ENCODE data around the gene ZDHHC13. TPM values are rescaled to one million over a fixed set of nuclear protein-coding genes. Genes with fewer than 3 reads are reported as not detected.

The ZDHHC13 gene
- total RNA-seq, 2 experiments from 2014 or later, result 26.7 to 26.8 TPM

GRCh38 chr11:19187114-19187832 is 70.3 kb downstream of the ZDHHC13 start:
- ChIA-PET POLR2A (no interaction called here), CTCF (interaction anchor here (0.5 kb wide), 1 partner anchor 116 kb away, joined by 3 read pairs; no protein-coding TSS in a partner anchor)
- Mint-ChIP-seq H3K27me3 (no peaks in the 10 kb centered on the region), H3K4me3 (no peak overlapping the region), H3K27ac (no peak overlapping the region), H3K36me3 (ENCODE audit: low read depth) (no peaks in the 10 kb centered on the region), H3K4me1 (no peaks in the 10 kb centered on the region), H3K9me3 (no peaks in the 10 kb centered on the region)
- no peak for DNase-seq

GRCh38 chr11:19187833-19188258 is 70.9 kb downstream of the ZDHHC13 start:
- CTCF ChIA-PET, result no interaction called here
- Mint-ChIP-seq H3K36me3 (ENCODE audit: low read depth) (no peaks in the 10 kb centered on the region), H3K27ac (no peak overlapping the region), H3K4me1 (no peaks in the 10 kb centered on the region), H3K27me3 (no peaks in the 10 kb centered on the region), H3K4me3 (no peak overlapping the region), H3K9me3 (no peaks in the 10 kb centered on the region)
- DNase-seq, result no peak
- POLR2A ChIA-PET, result no interaction called here

DNA sequence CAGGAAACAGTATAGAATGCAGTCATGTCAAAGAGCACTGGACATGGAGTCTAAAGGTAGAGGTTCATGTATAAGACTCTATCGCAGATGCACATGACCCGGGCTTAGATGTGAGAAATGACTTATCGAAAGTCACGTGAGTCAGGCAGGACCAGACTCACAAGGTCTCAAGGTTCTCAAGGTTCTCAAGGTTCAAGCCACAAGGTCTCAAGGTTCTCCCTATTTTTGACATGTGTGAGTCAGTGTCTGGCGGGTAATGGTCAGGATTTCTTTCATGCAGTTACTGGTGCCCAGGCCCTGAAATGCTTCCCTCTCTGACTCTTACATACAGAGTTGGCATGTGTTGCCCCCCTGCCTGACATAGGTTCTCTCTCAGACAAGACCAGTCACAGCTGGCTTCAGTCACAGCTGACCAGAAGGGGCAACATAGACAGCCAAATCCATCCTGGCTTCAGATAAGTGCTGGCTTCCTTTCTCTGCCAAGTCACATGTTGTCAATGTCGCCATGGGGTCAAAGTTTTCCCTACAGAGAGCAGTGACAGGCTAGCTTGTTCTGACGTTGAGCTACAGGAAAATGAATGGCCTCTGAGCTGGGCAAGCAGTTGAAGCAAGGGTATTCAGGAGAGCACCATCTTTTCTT is 74.7 kb downstream of the ZDHHC13 start:
- H3K27me3 Mint-ChIP-seq, result no peaks in the 10 kb centered on the region
- H3K4me1 Mint-ChIP-seq, result no peaks in the 10 kb centered on the region
- no peaks in the 10 kb centered on the region for H3K36me3 Mint-ChIP-seq (ENCODE audit: low read depth)
- no peaks in the 10 kb centered on the region for H3K9me3 Mint-ChIP-seq
- H3K4me3 Mint-ChIP-seq, result no peak overlapping the region
- no peak for DNase-seq
- ChIA-PET POLR2A (no interaction called here), CTCF (no interaction called here)
- H3K27ac Mint-ChIP-seq, result no peak overlapping the region

DNA sequence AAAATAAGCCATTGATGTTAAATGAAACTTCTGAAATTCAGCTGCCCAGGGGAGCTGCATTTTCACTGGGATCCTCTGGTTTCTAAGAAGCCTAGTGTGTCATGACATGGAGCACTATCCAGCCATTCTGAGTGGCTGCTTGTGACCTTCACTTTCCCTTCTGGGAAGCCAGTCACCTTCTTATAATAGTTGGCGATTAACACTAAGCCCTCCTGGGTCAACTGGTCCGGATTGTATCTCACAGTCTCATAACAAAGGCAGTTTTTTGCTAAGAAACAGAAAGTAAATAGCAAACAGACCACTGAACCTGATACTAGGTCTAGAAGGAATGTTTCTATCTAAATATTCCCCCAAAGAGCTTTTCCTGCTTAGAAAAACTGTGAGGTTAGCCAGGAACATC is 76.9 kb downstream of the ZDHHC13 start:
- POLR2A ChIA-PET, result no interaction called here
- CTCF ChIA-PET, result interaction anchor here (1.3 kb wide), 1 partner anchor 65 kb away, joined by 3 read pairs; no protein-coding TSS in a partner anchor
- Mint-ChIP-seq H3K9me3 (no peaks in the 10 kb centered on the region), H3K4me1 (no peaks in the 10 kb centered on the region), H3K36me3 (ENCODE audit: low read depth) (no peaks in the 10 kb centered on the region), H3K27ac (no peak overlapping the region), H3K4me3 (no peak overlapping the region), H3K27me3 (no peaks in the 10 kb centered on the region)
- no peak for DNase-seq

GRCh38 chr11:19194620-19195308 is 77.8 kb downstream of the ZDHHC13 start:
- no peak for DNase-seq
- H3K27me3 Mint-ChIP-seq, result peaks cover 1% of the 10 kb centered on the region
- ChIA-PET POLR2A (no interaction called here), CTCF (interaction anchor here (1.3 kb wide), 1 partner anchor 65 kb away, joined by 3 read pairs; no protein-coding TSS in a partner anchor)
- H3K27ac Mint-ChIP-seq, result no peak overlapping the region
- no peak overlapping the region for H3K4me3 Mint-ChIP-seq
- H3K4me1 Mint-ChIP-seq, result no peaks in the 10 kb centered on the region
- no peaks in the 10 kb centered on the region for H3K9me3 Mint-ChIP-seq
- no peaks in the 10 kb centered on the region for H3K36me3 Mint-ChIP-seq (ENCODE audit: low read depth)

DNA sequence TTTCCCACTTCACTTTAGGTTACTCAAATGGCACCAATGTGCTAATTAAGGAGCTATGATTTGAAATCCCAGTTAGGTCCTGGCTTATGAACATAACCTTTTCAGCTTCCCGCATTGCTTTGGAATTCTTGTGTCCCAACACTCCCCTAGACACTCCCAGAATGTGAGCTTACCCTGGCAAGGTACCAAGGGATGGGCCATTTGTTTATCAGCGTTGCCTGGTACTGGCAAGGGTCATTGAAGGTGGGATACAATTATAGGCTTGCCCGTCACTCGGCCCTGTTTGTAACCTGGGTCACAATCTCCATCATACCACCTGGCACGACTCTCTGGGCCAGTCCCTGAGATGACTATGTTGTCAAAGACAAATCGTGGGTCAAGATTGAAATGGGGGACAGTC is 79.5 kb downstream of the ZDHHC13 start:
- Mint-ChIP-seq H3K4me1 (no peaks in the 10 kb centered on the region), H3K36me3 (ENCODE audit: low read depth) (no peaks in the 10 kb centered on the region), H3K4me3 (no peak overlapping the region), H3K9me3 (no peaks in the 10 kb centered on the region), H3K27me3 (peaks cover 9% of the 10 kb centered on the region), H3K27ac (no peak overlapping the region)
- POLR2A ChIA-PET, result no interaction called here
- CTCF ChIA-PET, result no interaction called here
- no peak for DNase-seq

GRCh38 chr11:19199048-19199447 is 82.1 kb downstream of the ZDHHC13 start:
- H3K27me3 Mint-ChIP-seq, result peaks cover 9% of the 10 kb centered on the region
- no peak overlapping the region for H3K4me3 Mint-ChIP-seq
- no peaks in the 10 kb centered on the region for H3K36me3 Mint-ChIP-seq (ENCODE audit: low read depth)
- no peak overlapping the region for H3K27ac Mint-ChIP-seq
- no peaks in the 10 kb centered on the region for H3K4me1 Mint-ChIP-seq
- no peaks in the 10 kb centered on the region for H3K9me3 Mint-ChIP-seq
- POLR2A ChIA-PET, result no interaction called here
- DNase-seq, result no peak
- CTCF ChIA-PET, result interaction anchor here (1.6 kb wide), 1 partner anchor 11 kb away, joined by 4 read pairs; no protein-coding TSS in a partner anchor

- no peaks in the 10 kb centered on the region for H3K9me3 Mint-ChIP-seq
- no peak overlapping the region for H3K27ac Mint-ChIP-seq
- no peak for DNase-seq
- CTCF ChIA-PET, result interaction anchor here (1.6 kb wide), 1 partner anchor 11 kb away, joined by 4 read pairs; no protein-coding TSS in a partner anchor
- POLR2A ChIA-PET, result no interaction called here
- no peaks in the 10 kb centered on the region for H3K36me3 Mint-ChIP-seq (ENCODE audit: low read depth)
- H3K4me1 Mint-ChIP-seq, result no peaks in the 10 kb centered on the region
- H3K4me3 Mint-ChIP-seq, result no peak overlapping the region
- peaks cover 9% of the 10 kb centered on the region for H3K27me3 Mint-ChIP-seq
Measured at GRCh38 chr11:19199771-19200170, 82.8 kb downstream of the ZDHHC13 start.

DNA sequence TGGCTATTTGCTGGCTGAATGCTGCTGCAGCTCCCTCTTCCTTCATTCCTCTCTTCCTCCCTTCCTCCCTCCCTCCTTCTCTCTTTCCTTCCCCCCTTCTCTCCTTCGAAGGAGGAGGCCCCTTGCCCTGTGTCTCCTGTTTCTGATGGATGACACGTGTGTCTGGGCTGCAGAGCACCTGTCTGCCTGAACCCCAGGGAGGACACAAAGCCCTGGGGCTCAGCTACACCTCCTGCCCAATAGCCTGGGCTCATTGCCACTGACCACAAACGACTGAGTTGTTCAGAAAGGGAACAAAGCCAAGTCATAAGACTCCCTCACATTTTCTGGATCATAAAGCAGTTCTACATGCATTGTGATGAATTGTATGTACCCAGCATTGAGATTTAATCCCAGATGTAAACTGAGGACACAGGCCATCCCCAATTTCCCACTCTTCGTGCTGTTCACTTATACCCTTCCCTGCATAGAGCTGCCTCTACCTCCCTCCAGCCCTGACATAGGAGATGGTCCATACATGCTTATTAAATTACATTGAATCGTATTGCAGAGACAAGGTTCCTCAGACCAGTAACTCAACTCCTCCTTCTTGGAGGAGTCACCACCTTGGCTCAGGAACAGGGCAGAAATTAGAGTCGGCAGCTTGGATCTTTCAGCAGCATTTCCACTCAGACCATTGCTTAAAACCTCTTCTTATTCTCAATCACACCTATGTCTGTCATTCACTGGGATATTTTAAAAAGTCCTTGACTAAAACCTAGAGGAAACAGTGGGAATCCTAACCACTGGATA is 83.6 kb downstream of the ZDHHC13 start:
- CTCF ChIA-PET, result interaction anchor here (1.6 kb wide), 1 partner anchor 10 kb away, joined by 4 read pairs; no protein-coding TSS in a partner anchor
- Mint-ChIP-seq H3K9me3 (no peaks in the 10 kb centered on the region), H3K27me3 (peaks cover 9% of the 10 kb centered on the region), H3K4me3 (no peak overlapping the region), H3K27ac (no peak overlapping the region), H3K4me1 (no peaks in the 10 kb centered on the region), H3K36me3 (ENCODE audit: low read depth) (no peaks in the 10 kb centered on the region)
- DNase-seq, result no peak
- POLR2A ChIA-PET, result no interaction called here

- no peaks in the 10 kb centered on the region for H3K36me3 Mint-ChIP-seq (ENCODE audit: low read depth)
- H3K9me3 Mint-ChIP-seq, result no peaks in the 10 kb centered on the region
- POLR2A ChIA-PET, result no interaction called here
- no peak within 1 kb of the TSS for H3K4me3 Mint-ChIP-seq
- no peaks in the 10 kb centered on the region for H3K4me1 Mint-ChIP-seq
- peaks cover 16% of the 10 kb centered on the region for H3K27me3 Mint-ChIP-seq
- no peak within 1 kb of the TSS for H3K27ac Mint-ChIP-seq
- no peak for DNase-seq
- CTCF ChIA-PET, result no interaction called here
Measured at GRCh38 chr11:19201737-19202605, 85.0 kb downstream of the ZDHHC13 start, which contains the start of gene CSRP3. CSRP3 (minus strand) TSS chr11:19201983; CDS start chr11:19192448, 9,535 bp downstream.

GRCh38 chr11:19204836-19205235 is 87.9 kb downstream of the ZDHHC13 start:
- no peak overlapping the region for H3K27ac Mint-ChIP-seq
- CTCF ChIA-PET, result no interaction called here

DNA sequence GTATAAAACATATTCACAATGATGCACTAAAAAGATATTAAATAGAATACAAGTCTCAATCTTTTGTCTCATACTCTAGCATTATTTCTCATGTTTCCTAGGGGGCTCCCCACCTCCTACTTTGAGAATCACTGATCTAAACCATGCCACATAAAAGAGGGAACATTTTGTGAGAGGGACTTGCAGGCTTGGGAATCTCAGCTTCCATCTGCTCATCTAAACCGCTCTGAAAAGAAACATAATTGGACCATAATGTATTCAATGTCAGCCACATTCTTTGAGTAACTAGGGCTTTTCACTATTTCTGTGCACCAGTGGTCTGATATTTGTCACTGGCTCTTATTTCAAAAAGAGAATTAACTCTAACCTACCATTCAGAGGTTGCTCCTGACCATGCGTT is 91.2 kb downstream of the ZDHHC13 start:
- Mint-ChIP-seq H3K27me3 (peaks cover 32% of the 10 kb centered on the region), H3K4me3 (no peak overlapping the region), H3K4me1 (no peaks in the 10 kb centered on the region), H3K36me3 (ENCODE audit: low read depth) (no peaks in the 10 kb centered on the region), H3K27ac (no peak overlapping the region), H3K9me3 (no peaks in the 10 kb centered on the region)
- CTCF ChIA-PET, result no interaction called here
- DNase-seq, result no peak
- POLR2A ChIA-PET, result no interaction called here

More at GRCh38 chr11:19204836-19205235, 87.9 kb downstream of the ZDHHC13 start:
- no peaks in the 10 kb centered on the region for H3K9me3 Mint-ChIP-seq
- POLR2A ChIA-PET, result no interaction called here
- no peaks in the 10 kb centered on the region for H3K4me1 Mint-ChIP-seq
- DNase-seq, result no peak
- H3K27me3 Mint-ChIP-seq, result peaks cover 37% of the 10 kb centered on the region
- H3K4me3 Mint-ChIP-seq, result no peak overlapping the region
- H3K36me3 Mint-ChIP-seq (ENCODE audit: low read depth), result no peaks in the 10 kb centered on the region

Measured in activated CD4-positive, alpha-beta memory T cell treated with anti-CD3 and anti-CD28 coated beads, Interleukin-2, amount 10 ng/mL, durations not matched to agents 7 days and 5 days (primary cell).